Body of pancreas (tissue), 4 donors: ENCODE measurements around the gene FYTTD1. TPM values are rescaled to one million over a fixed set of nuclear protein-coding genes. Genes with fewer than 3 reads are reported as not detected.

Source experiments
- ATAC-seq: fragments of 150-250 bp; one replicate; pipeline ENCODE4 v1.9.1; 2016
- DNase-seq, 4 donors: peaks; one replicate each; pipeline ENCODE4 v3.0.0-alpha.2; 2019
- H3K27ac ChIP-seq, 4 donors: fragments of 200-600 bp; sonication (generic); 1 replicate in 3 of 4; 2 replicates in 1 of 4; pipeline versions ENCODE4 v1.5.1 to v1.6.1; 2016 to 2019; ENCODE audit warnings: mild to moderate bottlenecking in 1 of 4, mixed read lengths in 1 of 4, moderate library complexity in 1 of 4
- H3K27me3 ChIP-seq, 2 donors: fragments of 200-600 bp; sonication (generic); one replicate each; pipeline ENCODE4 v1.6.0; 2016; ENCODE audit warnings: mild to moderate bottlenecking in 1 of 2
- H3K36me3 ChIP-seq, 2 donors: fragments of 200-600 bp; sonication (generic); replicated peaks in 1 of 2; 2 replicates each; pipeline ENCODE4 v1.5.1; 2016; ENCODE audit warnings: low read depth in 2 of 2; ENCODE audit not compliant: insufficient read depth in 1 of 2
- H3K4me1 ChIP-seq: fragments of 200-600 bp; sonication (generic); one replicate; pipeline ENCODE4 v1.6.0; 2016
- H3K4me3 ChIP-seq, 2 donors: fragments of 200-600 bp; sonication (generic); 1 replicate in 1 of 2; 2 replicates in 1 of 2; pipeline ENCODE4 v1.5.1; 2016 to 2019
- H3K9me3 ChIP-seq, 3 donors: fragments of 200-600 bp; sonication (generic); 1 replicate in 2 of 3; 2 replicates in 1 of 3; pipeline ENCODE4 v1.5.1; 2016
- CTCF ChIP-seq, 7 experiments: fragments of 450-650 bp in 4 of 7; fragments of 200-600 bp in 3 of 7; sonication (generic) in 3 of 7; IDR thresholded peaks; one replicate each; pipeline ENCODE4 v1.5.1; 2016 to 2019; ENCODE audit warnings: antibody characterized with exemption in 7 of 7
- POLR2A ChIP-seq, 3 donors: fragments of 450-650 bp; IDR thresholded peaks; one replicate each; pipeline ENCODE4 v1.6.1; 2016; ENCODE audit warnings: antibody characterized with exemption in 3 of 3, mild to moderate bottlenecking in 2 of 3
- WGBS, 2 donors: methylation state at CpG; one replicate each; pipeline ENCODE4 v1.1.5; 2017; 5-methylcytosine and 5-hydroxymethylcytosine counted together
- intact Hi-C: fragments of 100-400 bp; cut with DNase I; formaldehyde crosslinking; loops from one replicate; pipeline ENCODE4 v1.15.1; 2023
- total RNA-seq, 2 donors: library from RNA; depleted of rRNA; stranded (reverse); fragments of >200 nt; gene quantifications; one replicate each; pipeline ENCODE4 v1.1.0, GENCODE V29; 2016

FYTTD1 gene
- total RNA-seq, 2 donors from 2014 or later, result 13.8 to 16.3 TPM

GRCh38 chr3:197711973-197712707 is 37.5 kb upstream of the FYTTD1 start:
- intact Hi-C loops, result no loop called here
- H3K27ac ChIP-seq, result peak overlapping the region in 3 of 4 donors; percentile 48 to 81 (median 63)
- TF ChIP-seq CTCF (IDR thresholded peaks at IDR 0.05), result no peak
- TF ChIP-seq POLR2A (IDR thresholded peaks at IDR 0.05), result peak in 2 of 3 donors; percentile 49 to 54
- H3K36me3 ChIP-seq, result no peaks in the 10 kb centered on the region
- H3K27me3 ChIP-seq, result no peaks in the 10 kb centered on the region
- H3K4me3 ChIP-seq, result no peak overlapping the region
- H3K9me3 ChIP-seq, result no peaks in the 10 kb centered on the region
- DNase-seq (peak; percentile 46 to 85 (median 64)), ATAC-seq (peak; percentile 90)
- WGBS, 2 donors, result 43 to 68% methylated on average over 9 of the region's 9 CpGs
- H3K4me1 ChIP-seq, result no peaks in the 10 kb centered on the region

DNA sequence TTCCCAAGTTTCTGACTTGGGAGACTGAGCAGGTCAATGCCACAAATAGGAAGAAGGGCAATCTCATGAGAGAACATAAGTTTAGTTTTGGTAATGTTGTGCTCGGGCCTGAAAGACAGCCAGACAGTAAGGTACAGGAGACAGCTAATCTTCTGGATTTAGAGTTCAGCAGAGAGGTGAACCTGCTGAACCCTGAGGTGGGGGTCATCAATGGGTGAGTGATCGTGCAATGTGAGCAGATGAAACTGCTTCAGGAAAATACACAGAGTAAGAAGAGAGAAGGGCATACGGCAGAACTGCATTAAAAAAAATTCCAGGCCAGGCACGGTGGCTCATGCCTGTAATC is 36.2 kb upstream of the FYTTD1 start:
- H3K36me3 ChIP-seq, result no peaks in the 10 kb centered on the region
- H3K4me1 ChIP-seq, result no peaks in the 10 kb centered on the region
- WGBS, 2 donors, result 83 to 85% methylated on average over 4 of the region's 4 CpGs
- ATAC-seq, result no peak
- no peak for DNase-seq
- no peaks in the 10 kb centered on the region for H3K27me3 ChIP-seq
- no peak overlapping the region for H3K4me3 ChIP-seq
- intact Hi-C loops, result no loop called here
- TF ChIP-seq POLR2A (IDR thresholded peaks at IDR 0.05) (no peak), CTCF (IDR thresholded peaks at IDR 0.05) (no peak)
- H3K27ac ChIP-seq, result peak overlapping the region in 2 of 4 donors; percentile 63 to 81
- no peaks in the 10 kb centered on the region for H3K9me3 ChIP-seq

GRCh38 chr3:197714251-197714650 is 35.4 kb upstream of the FYTTD1 start:
- no peaks in the 10 kb centered on the region for H3K36me3 ChIP-seq
- DNase-seq (no peak), ATAC-seq (no peak)
- intact Hi-C loops, result no loop called here
- no peak overlapping the region for H3K27ac ChIP-seq
- 93 to 94% methylated on average over 4 of the region's 4 CpGs for WGBS, 2 donors
- H3K4me1 ChIP-seq, result no peaks in the 10 kb centered on the region
- no peaks in the 10 kb centered on the region for H3K9me3 ChIP-seq
- no peak for TF ChIP-seq CTCF (IDR thresholded peaks at IDR 0.05)
- no peak for TF ChIP-seq POLR2A (IDR thresholded peaks at IDR 0.05)
- no peak overlapping the region for H3K4me3 ChIP-seq
- H3K27me3 ChIP-seq, result no peaks in the 10 kb centered on the region

DNA sequence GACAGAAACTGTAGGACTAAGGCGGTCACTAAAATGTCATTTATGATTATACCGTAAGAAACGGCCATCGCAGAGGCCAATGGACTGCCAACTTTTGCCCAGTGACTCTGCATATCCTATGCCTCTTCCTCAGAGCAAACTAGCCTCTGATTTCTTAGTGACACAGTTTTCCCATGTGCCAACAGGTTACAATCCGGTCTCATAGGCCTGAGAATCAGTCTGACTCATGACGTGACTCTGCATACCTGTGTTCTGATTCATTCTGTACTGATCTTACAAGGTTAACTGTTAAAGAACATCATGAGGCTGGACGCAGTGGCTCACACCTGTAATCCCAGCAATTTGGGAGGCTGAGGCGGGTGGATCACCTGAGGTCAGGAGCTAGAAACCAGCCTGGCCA is 30.8 kb upstream of the FYTTD1 start:
- Histone ChIP-seq H3K27me3 (no peaks in the 10 kb centered on the region), H3K4me1 (no peaks in the 10 kb centered on the region), H3K9me3 (peaks cover 0 to 4% (median 0%) of the 10 kb centered on the region in 3 donors), H3K4me3 (no peak overlapping the region), H3K27ac (peak overlapping the region in 2 of 4 donors; percentile 8 to 16), H3K36me3 (no peaks in the 10 kb centered on the region)
- ATAC-seq (peak; percentile 83), DNase-seq (peak in 2 of 4 donors; percentile 13 to 33)
- WGBS, 2 donors, result 71 to 84% methylated on average over 8 of the region's 8 CpGs
- TF ChIP-seq CTCF (IDR thresholded peaks at IDR 0.05), result no peak
- intact Hi-C loops, result no loop called here

GRCh38 chr3:197720694-197721093 is 29.0 kb upstream of the FYTTD1 start:
- Histone ChIP-seq H3K4me1 (no peaks in the 10 kb centered on the region), H3K27me3 (no peaks in the 10 kb centered on the region), H3K36me3 (no peaks in the 10 kb centered on the region), H3K4me3 (no peak overlapping the region), H3K27ac (no peak overlapping the region), H3K9me3 (peaks cover 0 to 4% (median 0%) of the 10 kb centered on the region in 3 donors)
- ATAC-seq (no peak), DNase-seq (no peak)
- intact Hi-C loops, result no loop called here
- TF ChIP-seq CTCF (IDR thresholded peaks at IDR 0.05) (no peak), POLR2A (IDR thresholded peaks at IDR 0.05) (no peak)
- WGBS, 2 donors, result 89 to 99% methylated on average over 10 of the region's 10 CpGs
